ENCODE measurements around the gene DMBT1.

GRCh38 chr10:122564980-122565379 lies 4.4 kb downstream of the DMBT1 start:
- no peak for TF ChIP-seq POLR2A (IDR thresholded peaks at IDR 0.05; ENCODE audit: low read depth)
- TF ChIP-seq CTCF (IDR thresholded peaks at IDR 0.05), result no peak
